ENCODE results near the gene CSTF1. TPM values are rescaled to one million over a fixed set of nuclear protein-coding genes. Genes with fewer than 3 reads are reported as not detected.

Gene CSTF1
- polyA plus RNA-seq (2012; rRNA removed) = 23.4 and 31.2 TPM in 2 replicates
- 23.7 and 25.3 TPM in 2 replicates for polyA plus RNA-seq (2012; cell fraction: cytosol; rRNA removed)
- 27.4 and 32.0 TPM in 2 replicates for polyA plus RNA-seq (2012; cell fraction: nucleus; rRNA removed)

DNA sequence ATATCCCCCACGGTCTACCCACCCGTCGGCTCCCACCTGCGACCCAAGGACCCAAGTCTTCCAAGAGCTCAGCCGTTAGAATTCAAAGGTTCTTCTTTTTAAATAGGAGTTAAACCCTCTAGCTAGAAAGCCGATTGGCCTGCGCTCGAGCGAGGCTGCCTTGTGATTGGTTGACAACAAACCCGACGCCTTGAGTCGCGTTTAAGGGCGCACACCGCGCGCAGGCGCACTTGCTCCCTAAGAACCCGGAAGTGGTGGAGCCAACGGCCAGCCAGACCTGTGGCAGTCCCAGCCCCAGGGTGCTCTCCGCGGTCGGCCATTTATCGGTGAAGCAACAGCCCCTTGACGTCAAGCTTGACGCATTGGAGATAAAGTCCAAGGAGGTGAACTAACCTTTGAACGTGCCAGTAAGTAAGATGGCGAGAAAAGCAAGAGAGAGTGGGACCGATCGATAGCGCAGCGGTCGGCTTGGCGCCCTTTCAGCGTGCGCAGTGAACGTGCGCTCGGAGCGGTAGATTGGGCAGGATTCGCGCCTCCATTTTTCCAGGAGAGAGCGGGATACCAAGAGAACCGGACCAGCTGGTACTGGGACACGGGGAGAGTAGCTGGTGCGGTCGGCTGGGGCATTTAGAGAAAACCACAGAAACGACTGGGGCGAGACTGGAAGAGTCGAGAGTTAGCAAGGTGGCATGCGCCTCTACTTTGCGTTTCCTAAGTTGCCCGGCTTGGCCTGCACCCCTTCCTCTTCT is at the start of gene CSTF1, which contains the start of gene AURKA:
TSS of gene CSTF1 (plus strand) at position 514 of the 749 bp plus-strand sequence. CDS start 2,908 bp downstream, outside the sequence.
TSS of gene AURKA (minus strand) at position 84 of the 749 bp plus-strand sequence. CDS start 4,018 bp downstream, outside the sequence.
- Histone ChIP-seq H3K4me3 (ENCODE audit: low read depth in 2 of 2, low read length in 1 of 2) (peak within 1 kb of the TSS; percentile 84 to 98), H3K9me3 (no peaks in the 10 kb centered on the region), H3K9me2 (no peaks in the 10 kb centered on the region), H3K36me3 (replicated peaks in 1 of 2; ENCODE audit: control insufficient read depth in 1 of 2, insufficient read depth in 2 of 2, low read length in 1 of 2) (peaks cover 31 to 34% of the 10 kb centered on the region in 2 experiments), H3K9ac (peak within 1 kb of the TSS; percentile 86), H3K4me2 (peak within 1 kb of the TSS; percentile 87), H4K20me1 (ENCODE audit: insufficient read depth) (no peaks in the 10 kb centered on the region), H2AFZ (ENCODE audit: low read depth) (peak within 1 kb of the TSS; percentile 83), H3K79me2 (ENCODE audit: insufficient read depth) (peaks cover 80% of the 10 kb centered on the region), H3K4me1 (ENCODE audit: control insufficient read depth in 1 of 2, insufficient read depth in 2 of 2, low read depth in 1 of 2, low read length in 1 of 2) (peaks cover 14 to 18% of the 10 kb centered on the region in 2 experiments; a peak in 2 of 4 replicates), H3K27ac (ENCODE audit: low read depth in 2 of 2, low read length in 1 of 2) (peak within 1 kb of the TSS; percentile 84 to 96), H3K27me3 (ENCODE audit: insufficient read depth) (no peaks in the 10 kb centered on the region), H3F3A (replicated peaks; ENCODE audit: insufficient read depth) (peaks cover 4% of the 10 kb centered on the region)
- ChIA-PET POLR2A (interaction anchor here (1.2 kb wide), 2 partner anchors 33 to 34 kb away, joined by 3 to 4 read pairs; partner anchors contain the start of gene FAM210B), CTCF (interaction anchor here (0.6 to 0.8 kb wide), 2 partner anchors 17 to 962 kb away, joined by 3 read pairs; no protein-coding TSS in a partner anchor)
- TF ChIP-seq POLR2AphosphoS5 (IDR thresholded peaks at IDR 0.05; ENCODE audit: low read depth, low read length) (peak; percentile 56), RXRA (IDR thresholded peaks at IDR 0.05; ENCODE audit: borderline replicate concordance, low read depth) (no peak), JUND (IDR thresholded peaks at IDR 0.05) (no peak), SIN3A (IDR thresholded peaks at IDR 0.05; ENCODE audit: borderline replicate concordance, low read depth, low read length) (peak; percentile 85), CHD2 (IDR thresholded peaks at IDR 0.05; ENCODE audit: low read length, partially characterized antibody) (peak; percentile 76), NRF1 (IDR thresholded peaks at IDR 0.05; ENCODE audit: low read depth, low read length) (peak; percentile 81), GABPA (IDR thresholded peaks at IDR 0.05; ENCODE audit: low read depth) (peak; percentile 33; the same call in 1 of the 2 replicates), RFX5 (IDR thresholded peaks at IDR 0.05; ENCODE audit: low read length) (0 out of 2 replicates have a peak, but pooled peaks have one; percentile 37), GATA2 (CRISPR knock-in tag; IDR thresholded peaks at IDR 0.05) (no peak), ELF1 (IDR thresholded peaks at IDR 0.05) (peak; percentile 99), YY1 (IDR thresholded peaks at IDR 0.05; ENCODE audit: low read depth) (peak; percentile 98), NFIC (IDR thresholded peaks at IDR 0.05; ENCODE audit: borderline replicate concordance) (no peak), TAF1 (IDR thresholded peaks at IDR 0.05; ENCODE audit: borderline replicate concordance, low read depth, low read length) (peak; percentile 54), MXI1 (IDR thresholded peaks at IDR 0.05; ENCODE audit: low read depth, low read length) (peak; percentile 90), FOXM1 (IDR thresholded peaks at IDR 0.05; ENCODE audit: low read depth) (peak; percentile 90)
- TF ChIP-seq, protein P1, sequence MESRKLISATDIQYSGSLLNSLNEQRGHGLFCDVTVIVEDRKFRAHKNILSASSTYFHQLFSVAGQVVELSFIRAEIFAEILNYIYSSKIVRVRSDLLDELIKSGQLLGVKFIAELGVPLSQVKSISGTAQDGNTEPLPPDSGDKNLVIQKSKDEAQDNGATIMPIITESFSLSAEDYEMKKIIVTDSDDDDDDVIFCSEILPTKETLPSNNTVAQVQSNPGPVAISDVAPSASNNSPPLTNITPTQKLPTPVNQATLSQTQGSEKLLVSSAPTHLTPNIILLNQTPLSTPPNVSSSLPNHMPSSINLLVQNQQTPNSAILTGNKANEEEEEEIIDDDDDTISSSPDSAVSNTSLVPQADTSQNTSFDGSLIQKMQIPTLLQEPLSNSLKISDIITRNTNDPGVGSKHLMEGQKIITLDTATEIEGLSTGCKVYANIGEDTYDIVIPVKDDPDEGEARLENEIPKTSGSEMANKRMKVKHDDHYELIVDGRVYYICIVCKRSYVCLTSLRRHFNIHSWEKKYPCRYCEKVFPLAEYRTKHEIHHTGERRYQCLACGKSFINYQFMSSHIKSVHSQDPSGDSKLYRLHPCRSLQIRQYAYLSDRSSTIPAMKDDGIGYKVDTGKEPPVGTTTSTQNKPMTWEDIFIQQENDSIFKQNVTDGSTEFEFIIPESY (IDR thresholded peaks at IDR 0.05; ENCODE audit: borderline replicate concordance, low read depth) = peak; percentile 16; the same call in 1 of the 2 replicates
- TF ChIP-seq, protein P2, sequence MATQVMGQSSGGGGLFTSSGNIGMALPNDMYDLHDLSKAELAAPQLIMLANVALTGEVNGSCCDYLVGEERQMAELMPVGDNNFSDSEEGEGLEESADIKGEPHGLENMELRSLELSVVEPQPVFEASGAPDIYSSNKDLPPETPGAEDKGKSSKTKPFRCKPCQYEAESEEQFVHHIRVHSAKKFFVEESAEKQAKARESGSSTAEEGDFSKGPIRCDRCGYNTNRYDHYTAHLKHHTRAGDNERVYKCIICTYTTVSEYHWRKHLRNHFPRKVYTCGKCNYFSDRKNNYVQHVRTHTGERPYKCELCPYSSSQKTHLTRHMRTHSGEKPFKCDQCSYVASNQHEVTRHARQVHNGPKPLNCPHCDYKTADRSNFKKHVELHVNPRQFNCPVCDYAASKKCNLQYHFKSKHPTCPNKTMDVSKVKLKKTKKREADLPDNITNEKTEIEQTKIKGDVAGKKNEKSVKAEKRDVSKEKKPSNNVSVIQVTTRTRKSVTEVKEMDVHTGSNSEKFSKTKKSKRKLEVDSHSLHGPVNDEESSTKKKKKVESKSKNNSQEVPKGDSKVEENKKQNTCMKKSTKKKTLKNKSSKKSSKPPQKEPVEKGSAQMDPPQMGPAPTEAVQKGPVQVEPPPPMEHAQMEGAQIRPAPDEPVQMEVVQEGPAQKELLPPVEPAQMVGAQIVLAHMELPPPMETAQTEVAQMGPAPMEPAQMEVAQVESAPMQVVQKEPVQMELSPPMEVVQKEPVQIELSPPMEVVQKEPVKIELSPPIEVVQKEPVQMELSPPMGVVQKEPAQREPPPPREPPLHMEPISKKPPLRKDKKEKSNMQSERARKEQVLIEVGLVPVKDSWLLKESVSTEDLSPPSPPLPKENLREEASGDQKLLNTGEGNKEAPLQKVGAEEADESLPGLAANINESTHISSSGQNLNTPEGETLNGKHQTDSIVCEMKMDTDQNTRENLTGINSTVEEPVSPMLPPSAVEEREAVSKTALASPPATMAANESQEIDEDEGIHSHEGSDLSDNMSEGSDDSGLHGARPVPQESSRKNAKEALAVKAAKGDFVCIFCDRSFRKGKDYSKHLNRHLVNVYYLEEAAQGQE (IDR thresholded peaks at IDR 0.05; ENCODE audit: low read depth, low read length) = no peak
- TF ChIP-seq, protein P3, sequence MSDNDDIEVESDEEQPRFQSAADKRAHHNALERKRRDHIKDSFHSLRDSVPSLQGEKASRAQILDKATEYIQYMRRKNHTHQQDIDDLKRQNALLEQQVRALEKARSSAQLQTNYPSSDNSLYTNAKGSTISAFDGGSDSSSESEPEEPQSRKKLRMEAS (IDR thresholded peaks at IDR 0.05; ENCODE audit: low read depth) = peak; percentile 89; the same call in 1 of the 2 replicates
- 1% methylated on average over 42 of the region's 53 CpGs for WGBS (ENCODE audit: low lambda C conversion rate)
- peak; percentile 97 for DNase-seq
